Measurements from ENCODE around the gene RBM14.

DNA sequence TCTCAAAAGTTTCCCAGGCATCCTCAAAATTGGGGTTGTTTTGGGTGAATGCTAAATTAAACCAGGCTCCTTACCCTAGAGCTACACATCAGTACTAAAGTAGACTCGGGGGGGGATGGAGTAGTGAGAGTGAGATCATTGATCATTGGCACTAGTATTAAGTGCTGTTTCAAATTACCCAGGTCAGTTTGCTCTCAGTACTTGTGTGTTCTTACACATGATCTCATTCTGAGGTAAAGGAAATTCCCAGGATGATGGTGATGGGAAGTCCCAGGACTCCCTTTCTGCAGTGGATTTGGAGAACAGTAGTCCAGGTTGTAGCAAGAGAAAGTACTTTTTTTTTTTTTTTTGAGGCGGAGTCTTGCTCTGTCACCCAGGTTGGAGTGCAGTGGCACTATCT, 34.6 kb downstream of the RBM14 start:
- TF ChIP-seq, protein P1, sequence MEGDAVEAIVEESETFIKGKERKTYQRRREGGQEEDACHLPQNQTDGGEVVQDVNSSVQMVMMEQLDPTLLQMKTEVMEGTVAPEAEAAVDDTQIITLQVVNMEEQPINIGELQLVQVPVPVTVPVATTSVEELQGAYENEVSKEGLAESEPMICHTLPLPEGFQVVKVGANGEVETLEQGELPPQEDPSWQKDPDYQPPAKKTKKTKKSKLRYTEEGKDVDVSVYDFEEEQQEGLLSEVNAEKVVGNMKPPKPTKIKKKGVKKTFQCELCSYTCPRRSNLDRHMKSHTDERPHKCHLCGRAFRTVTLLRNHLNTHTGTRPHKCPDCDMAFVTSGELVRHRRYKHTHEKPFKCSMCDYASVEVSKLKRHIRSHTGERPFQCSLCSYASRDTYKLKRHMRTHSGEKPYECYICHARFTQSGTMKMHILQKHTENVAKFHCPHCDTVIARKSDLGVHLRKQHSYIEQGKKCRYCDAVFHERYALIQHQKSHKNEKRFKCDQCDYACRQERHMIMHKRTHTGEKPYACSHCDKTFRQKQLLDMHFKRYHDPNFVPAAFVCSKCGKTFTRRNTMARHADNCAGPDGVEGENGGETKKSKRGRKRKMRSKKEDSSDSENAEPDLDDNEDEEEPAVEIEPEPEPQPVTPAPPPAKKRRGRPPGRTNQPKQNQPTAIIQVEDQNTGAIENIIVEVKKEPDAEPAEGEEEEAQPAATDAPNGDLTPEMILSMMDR (IDR thresholded peaks at IDR 0.05; ENCODE audit: low read length) = no peak
- no peak for TF ChIP-seq EZH2 (optimal IDR thresholded peaks at IDR 0.05; ENCODE audit: low read depth, low read length)
